ENCODE data around the gene RAB27B.

- TF ChIP-seq POLR2A (IDR thresholded peaks at IDR 0.05), result no peak
- no peak for TF ChIP-seq POLR2AphosphoS5 (IDR thresholded peaks at IDR 0.05)
- no peak for TF ChIP-seq CTCF (IDR thresholded peaks at IDR 0.05)
- no peak for TF ChIP-seq EP300 (IDR thresholded peaks at IDR 0.05)
Observed at GRCh38 chr18:54888378-54888777, 60.1 kb downstream of the RAB27B start.
